ENCODE measurements around the gene SYNPR. TPM values are rescaled to one million over a fixed set of nuclear protein-coding genes. Genes with fewer than 3 reads are reported as not detected.

Gene SYNPR
- total RNA-seq, 1 donor, result not detected

GRCh38 chr3:63324621-63325020, 46.5 kb downstream of the SYNPR start:
- no peak for DNase-seq (ENCODE audit: low read depth)
- TF ChIP-seq CTCF (IDR thresholded peaks at IDR 0.05; ENCODE audit: insufficient read depth, low read length), result no peak
- H3K4me3 ChIP-seq (ENCODE audit: low read depth, low read length), result no peak overlapping the region

- H3K4me3 ChIP-seq (ENCODE audit: low read depth, low read length), result no peak overlapping the region
- DNase-seq (ENCODE audit: low read depth), result no peak
- TF ChIP-seq CTCF (IDR thresholded peaks at IDR 0.05; ENCODE audit: insufficient read depth, low read length), result no peak
Measured at GRCh38 chr3:63325386-63325785, 47.3 kb downstream of the SYNPR start.

GRCh38 chr3:63328365-63328764, 50.3 kb downstream of the SYNPR start:
- no peak for TF ChIP-seq CTCF (IDR thresholded peaks at IDR 0.05; ENCODE audit: insufficient read depth, low read length)
- peak; percentile 70 for DNase-seq (ENCODE audit: low read depth)
- H3K4me3 ChIP-seq (ENCODE audit: low read depth, low read length), result no peak overlapping the region

GRCh38 chr3:63331520-63331919, 53.4 kb downstream of the SYNPR start:
- no peak for DNase-seq (ENCODE audit: low read depth)
- no peak overlapping the region for H3K4me3 ChIP-seq (ENCODE audit: low read depth, low read length)
- TF ChIP-seq CTCF (IDR thresholded peaks at IDR 0.05; ENCODE audit: insufficient read depth, low read length), result no peak

- peak; percentile 26 for TF ChIP-seq CTCF (IDR thresholded peaks at IDR 0.05; ENCODE audit: insufficient read depth, low read length)
- DNase-seq (ENCODE audit: low read depth), result peak; percentile 57
- no peak overlapping the region for H3K4me3 ChIP-seq (ENCODE audit: low read depth, low read length)
Measured at GRCh38 chr3:63333815-63334214, 55.7 kb downstream of the SYNPR start.

- no peak for TF ChIP-seq CTCF (IDR thresholded peaks at IDR 0.05; ENCODE audit: insufficient read depth, low read length)
- H3K4me3 ChIP-seq (ENCODE audit: low read depth, low read length), result no peak overlapping the region
- DNase-seq (ENCODE audit: low read depth), result no peak
Measured at GRCh38 chr3:63338351-63338750, 60.2 kb downstream of the SYNPR start.

- TF ChIP-seq CTCF (IDR thresholded peaks at IDR 0.05; ENCODE audit: insufficient read depth, low read length), result no peak
- H3K4me3 ChIP-seq (ENCODE audit: low read depth, low read length), result no peak overlapping the region
- peak; percentile 100 for DNase-seq (ENCODE audit: low read depth)
Measured at GRCh38 chr3:63343674-63344073, 65.6 kb downstream of the SYNPR start.
